ENCODE measurements around the gene TMEM255A. TPM values are rescaled to one million over a fixed set of nuclear protein-coding genes. Genes with fewer than 3 reads are reported as not detected.

The TMEM255A gene
- total RNA-seq, 3 donors from 2014 or later, result not detected

- Mint-ChIP-seq H3K36me3 (ENCODE audit: insufficient read depth) (no peaks in the 10 kb centered on the region), H3K27me3 (ENCODE audit: low read depth) (peaks cover 13% of the 10 kb centered on the region), H3K9me3 (no peaks in the 10 kb centered on the region), H3K4me1 (ENCODE audit: low read depth) (peaks cover 3% of the 10 kb centered on the region), H3K4me3 (no peak overlapping the region)
- ATAC-seq (peak; percentile 59 to 77), DNase-seq (no peak)
Measured at GRCh38 chrX:120316587-120317283, 5.5 kb upstream of the TMEM255A start.

- Mint-ChIP-seq H3K9me3 (no peaks in the 10 kb centered on the region), H3K36me3 (ENCODE audit: insufficient read depth) (no peaks in the 10 kb centered on the region), H3K4me3 (no peak overlapping the region), H3K27me3 (ENCODE audit: low read depth) (peaks cover 13% of the 10 kb centered on the region), H3K4me1 (ENCODE audit: low read depth) (peaks cover 3% of the 10 kb centered on the region)
- ATAC-seq (no peak), DNase-seq (no peak)
Measured at GRCh38 chrX:120315776-120316175, 4.5 kb upstream of the TMEM255A start.

GRCh38 chrX:120311727-120312063 lies 434 bp upstream of the TMEM255A start:
- H3K4me3 Mint-ChIP-seq, result no peak overlapping the region
- no peaks in the 10 kb centered on the region for H3K9me3 Mint-ChIP-seq
- peaks cover 20% of the 10 kb centered on the region for H3K27me3 Mint-ChIP-seq (ENCODE audit: low read depth)
- ATAC-seq, result no peak
- H3K4me1 Mint-ChIP-seq (ENCODE audit: low read depth), result peaks cover 15% of the 10 kb centered on the region
- no peak for DNase-seq
- no peaks in the 10 kb centered on the region for H3K36me3 Mint-ChIP-seq (ENCODE audit: insufficient read depth)

GRCh38 chrX:120309873-120310705 lies 1.2 kb downstream of the TMEM255A start:
- ATAC-seq (peak in 1 of 2 donors; percentile 3), DNase-seq (no peak)
- H3K27me3 Mint-ChIP-seq (ENCODE audit: low read depth), result peaks cover 20% of the 10 kb centered on the region
- H3K36me3 Mint-ChIP-seq (ENCODE audit: insufficient read depth), result no peaks in the 10 kb centered on the region
- peak overlapping the region; percentile 74 for H3K4me3 Mint-ChIP-seq
- H3K4me1 Mint-ChIP-seq (ENCODE audit: low read depth), result peaks cover 19% of the 10 kb centered on the region
- no peaks in the 10 kb centered on the region for H3K9me3 Mint-ChIP-seq

GRCh38 chrX:120308959-120309872 lies 2.0 kb downstream of the TMEM255A start:
- H3K4me3 Mint-ChIP-seq, result peak overlapping the region; percentile 74
- H3K27me3 Mint-ChIP-seq (ENCODE audit: low read depth), result peaks cover 16% of the 10 kb centered on the region
- peaks cover 19% of the 10 kb centered on the region for H3K4me1 Mint-ChIP-seq (ENCODE audit: low read depth)
- H3K9me3 Mint-ChIP-seq, result no peaks in the 10 kb centered on the region
- no peaks in the 10 kb centered on the region for H3K36me3 Mint-ChIP-seq (ENCODE audit: insufficient read depth)
- DNase-seq, result peak; percentile 65
- peak; percentile 93 to 95 for ATAC-seq

- Mint-ChIP-seq H3K4me3 (no peak overlapping the region), H3K4me1 (ENCODE audit: low read depth) (peaks cover 19% of the 10 kb centered on the region), H3K9me3 (no peaks in the 10 kb centered on the region), H3K36me3 (ENCODE audit: insufficient read depth) (no peaks in the 10 kb centered on the region), H3K27me3 (ENCODE audit: low read depth) (peaks cover 16% of the 10 kb centered on the region)
- DNase-seq (no peak), ATAC-seq (no peak)
Measured at GRCh38 chrX:120308558-120308957, 2.7 kb downstream of the TMEM255A start.

GRCh38 chrX:120306630-120307029 lies 4.6 kb downstream of the TMEM255A start:
- ATAC-seq, result no peak
- peaks cover 33% of the 10 kb centered on the region for H3K4me1 Mint-ChIP-seq (ENCODE audit: low read depth)

GRCh38 chrX:120305531-120306141 lies 5.6 kb downstream of the TMEM255A start:
- no peak for DNase-seq
- H3K9me3 Mint-ChIP-seq, result no peaks in the 10 kb centered on the region
- ATAC-seq, result no peak
- no peak overlapping the region for H3K4me3 Mint-ChIP-seq
- peaks cover 12% of the 10 kb centered on the region for H3K27me3 Mint-ChIP-seq (ENCODE audit: low read depth)
- H3K4me1 Mint-ChIP-seq (ENCODE audit: low read depth), result peaks cover 31% of the 10 kb centered on the region
- H3K36me3 Mint-ChIP-seq (ENCODE audit: insufficient read depth), result no peaks in the 10 kb centered on the region

More at GRCh38 chrX:120306630-120307029, 4.6 kb downstream of the TMEM255A start:
- Mint-ChIP-seq H3K36me3 (ENCODE audit: insufficient read depth) (no peaks in the 10 kb centered on the region), H3K9me3 (no peaks in the 10 kb centered on the region), H3K4me3 (no peak overlapping the region), H3K27me3 (ENCODE audit: low read depth) (peaks cover 12% of the 10 kb centered on the region)
- DNase-seq, result no peak

GRCh38 chrX:120304256-120304655 lies 7.0 kb downstream of the TMEM255A start:
- H3K9me3 Mint-ChIP-seq, result no peaks in the 10 kb centered on the region
- H3K4me3 Mint-ChIP-seq, result no peak overlapping the region
- H3K4me1 Mint-ChIP-seq (ENCODE audit: low read depth), result peaks cover 19% of the 10 kb centered on the region
- no peak for ATAC-seq
- no peak for DNase-seq
- H3K27me3 Mint-ChIP-seq (ENCODE audit: low read depth), result peaks cover 2% of the 10 kb centered on the region
- H3K36me3 Mint-ChIP-seq (ENCODE audit: insufficient read depth), result no peaks in the 10 kb centered on the region

GRCh38 chrX:120302434-120302833 lies 8.8 kb downstream of the TMEM255A start:
- Mint-ChIP-seq H3K27me3 (ENCODE audit: low read depth) (peaks cover 2% of the 10 kb centered on the region), H3K36me3 (ENCODE audit: insufficient read depth) (no peaks in the 10 kb centered on the region), H3K9me3 (no peaks in the 10 kb centered on the region), H3K4me3 (peak overlapping the region; percentile 34), H3K4me1 (ENCODE audit: low read depth) (peaks cover 19% of the 10 kb centered on the region)
- ATAC-seq (peak; percentile 48 to 73), DNase-seq (no peak)

GRCh38 chrX:120301960-120302359 lies 9.3 kb downstream of the TMEM255A start:
- Mint-ChIP-seq H3K4me1 (ENCODE audit: low read depth) (peaks cover 19% of the 10 kb centered on the region), H3K36me3 (ENCODE audit: insufficient read depth) (no peaks in the 10 kb centered on the region), H3K27me3 (ENCODE audit: low read depth) (peaks cover under 1% of the 10 kb centered on the region), H3K9me3 (no peaks in the 10 kb centered on the region), H3K4me3 (no peak overlapping the region)
- DNase-seq (no peak), ATAC-seq (no peak)

GRCh38 chrX:120301497-120301896 lies 9.8 kb downstream of the TMEM255A start:
- H3K27me3 Mint-ChIP-seq (ENCODE audit: low read depth), result no peaks in the 10 kb centered on the region
- DNase-seq (no peak), ATAC-seq (no peak)
- no peak overlapping the region for H3K4me3 Mint-ChIP-seq
- H3K9me3 Mint-ChIP-seq, result no peaks in the 10 kb centered on the region
- H3K36me3 Mint-ChIP-seq (ENCODE audit: insufficient read depth), result no peaks in the 10 kb centered on the region
- H3K4me1 Mint-ChIP-seq (ENCODE audit: low read depth), result peaks cover 16% of the 10 kb centered on the region

- ATAC-seq (no peak), DNase-seq (no peak)
- Mint-ChIP-seq H3K27me3 (ENCODE audit: low read depth) (no peaks in the 10 kb centered on the region), H3K9me3 (no peaks in the 10 kb centered on the region), H3K36me3 (ENCODE audit: insufficient read depth) (no peaks in the 10 kb centered on the region), H3K4me3 (no peak overlapping the region), H3K4me1 (ENCODE audit: low read depth) (peaks cover 17% of the 10 kb centered on the region)
Measured at GRCh38 chrX:120299928-120300327, 11.3 kb downstream of the TMEM255A start.

GRCh38 chrX:120297923-120298322 lies 13.3 kb downstream of the TMEM255A start:
- ATAC-seq (no peak), DNase-seq (no peak)
- Mint-ChIP-seq H3K27me3 (ENCODE audit: low read depth) (no peaks in the 10 kb centered on the region), H3K4me1 (ENCODE audit: low read depth) (peaks cover 18% of the 10 kb centered on the region), H3K36me3 (ENCODE audit: insufficient read depth) (no peaks in the 10 kb centered on the region), H3K9me3 (no peaks in the 10 kb centered on the region), H3K4me3 (no peak overlapping the region)

All from activated T-cell treated with anti-CD3 and anti-CD28 coated beads, Interleukin-2, amount 50 U/mL, for 4 hours (primary cell).